ENCODE data around the gene SERPINB10. TPM values are rescaled to one million over a fixed set of nuclear protein-coding genes. Genes with fewer than 3 reads are reported as not detected.

The SERPINB10 gene
- total and polyA plus RNA-seq, 9 donors, result 0.04 to 0.95 (median 0.24) TPM

DNA sequence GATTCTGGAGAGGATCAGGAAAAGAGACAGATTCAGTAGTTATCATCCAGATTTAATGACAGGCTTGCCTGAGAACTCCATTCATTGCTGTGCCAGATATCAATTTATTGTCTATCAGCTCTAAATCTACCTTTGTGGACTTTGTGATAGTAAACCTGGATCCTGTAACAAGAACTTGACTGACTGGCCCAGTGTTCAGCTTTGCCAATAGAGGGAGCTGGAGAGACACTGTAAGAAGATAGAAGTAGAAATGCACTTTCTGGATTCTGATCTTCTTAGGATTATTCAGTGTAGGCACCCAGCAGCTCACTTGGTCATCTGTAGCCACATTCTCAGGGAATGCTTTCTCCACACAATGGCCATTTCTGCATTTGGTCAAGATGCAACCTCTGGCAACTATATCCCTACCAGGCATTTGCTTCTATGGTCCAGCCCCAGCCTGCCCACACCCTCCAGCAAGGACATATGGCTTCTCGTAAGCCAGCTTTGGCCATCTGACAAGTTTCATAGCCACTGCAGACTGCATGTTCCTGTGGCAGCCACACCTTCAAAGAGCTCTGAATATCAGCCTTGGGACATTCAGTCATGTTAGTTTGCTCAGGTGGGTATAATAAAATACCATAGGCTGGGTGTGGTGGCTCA lies 56.0 kb downstream of the SERPINB10 start:
- H3K9me3 ChIP-seq (replicated peaks; ENCODE audit: control insufficient read depth, low read depth, low read length), result no peaks in the 10 kb centered on the region
- 80% methylated on average over 1 of the region's 1 CpG for WGBS (ENCODE audit: insufficient coverage)
- H3K36me3 ChIP-seq (ENCODE audit: control insufficient read depth, insufficient read depth, low read length), result no peaks in the 10 kb centered on the region
- peak; percentile 39 for DNase-seq
- H3K27me3 ChIP-seq (ENCODE audit: control insufficient read depth, insufficient read depth, low read length), result peaks cover 10% of the 10 kb centered on the region
- no peak overlapping the region for H3K27ac ChIP-seq (ENCODE audit: low read length)
- H3K4me1 ChIP-seq (ENCODE audit: control insufficient read depth, insufficient read depth, low read length), result no peaks in the 10 kb centered on the region
- H3K4me3 ChIP-seq (ENCODE audit: low read length), result no peak overlapping the region

DNA sequence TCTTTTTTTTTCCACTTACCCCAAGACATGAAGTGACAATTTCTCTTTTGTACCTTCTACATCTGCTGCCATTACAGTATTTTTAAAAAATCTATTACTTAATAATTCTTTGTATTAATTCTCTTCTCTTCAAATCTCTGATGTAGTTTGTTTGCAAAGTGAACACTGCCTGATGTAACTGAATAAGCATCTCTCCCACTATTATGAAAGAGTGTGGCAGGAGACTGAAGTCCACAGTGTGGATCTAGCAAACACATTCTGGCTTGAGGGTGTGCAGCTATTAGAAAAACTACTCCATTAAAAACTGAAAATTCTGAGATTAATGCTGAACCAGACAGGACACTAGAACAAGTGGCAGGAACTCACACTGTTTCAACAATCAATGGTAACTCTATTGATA lies 57.1 kb downstream of the SERPINB10 start:
- Histone ChIP-seq H3K36me3 (ENCODE audit: control insufficient read depth, insufficient read depth, low read length) (no peaks in the 10 kb centered on the region), H3K4me1 (ENCODE audit: control insufficient read depth, insufficient read depth, low read length) (peaks cover 3% of the 10 kb centered on the region), H3K9me3 (replicated peaks; ENCODE audit: control insufficient read depth, low read depth, low read length) (no peaks in the 10 kb centered on the region), H3K4me3 (ENCODE audit: low read length) (no peak overlapping the region), H3K27me3 (ENCODE audit: control insufficient read depth, insufficient read depth, low read length) (peaks cover 10% of the 10 kb centered on the region), H3K27ac (ENCODE audit: low read length) (no peak overlapping the region)
- no peak for DNase-seq

DNA sequence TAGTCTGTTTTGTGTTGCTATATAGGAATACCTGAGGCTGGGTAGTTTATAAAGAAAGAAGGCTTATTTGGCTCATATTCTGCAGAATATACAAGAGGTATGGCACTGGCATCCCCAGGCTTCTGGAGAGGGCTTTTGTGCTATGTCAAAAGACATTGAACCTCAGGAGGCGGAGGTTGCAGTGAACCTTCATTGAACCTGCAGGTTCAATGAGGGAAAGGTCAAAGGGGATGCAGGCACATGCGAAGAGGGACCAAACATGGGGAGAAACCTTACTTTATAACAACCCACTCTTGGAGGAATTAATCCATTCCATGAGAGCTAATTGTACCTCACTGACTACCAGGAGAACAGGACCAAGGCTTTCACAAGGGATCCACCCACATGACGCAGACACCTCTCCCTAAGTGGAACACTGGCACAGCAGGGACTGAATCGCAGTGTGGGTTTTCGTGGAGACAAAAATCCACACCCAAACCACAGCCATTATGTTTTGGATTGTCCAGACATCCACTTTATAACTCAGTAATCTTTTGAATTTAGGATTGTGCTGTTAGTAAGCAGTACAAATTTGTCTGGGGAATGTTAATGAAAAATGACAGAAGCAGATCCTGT lies 58.1 kb downstream of the SERPINB10 start:
- no CpG with 5 or more reads among the region's 5 CpGs for WGBS (ENCODE audit: insufficient coverage)
- no peak for DNase-seq

DNA sequence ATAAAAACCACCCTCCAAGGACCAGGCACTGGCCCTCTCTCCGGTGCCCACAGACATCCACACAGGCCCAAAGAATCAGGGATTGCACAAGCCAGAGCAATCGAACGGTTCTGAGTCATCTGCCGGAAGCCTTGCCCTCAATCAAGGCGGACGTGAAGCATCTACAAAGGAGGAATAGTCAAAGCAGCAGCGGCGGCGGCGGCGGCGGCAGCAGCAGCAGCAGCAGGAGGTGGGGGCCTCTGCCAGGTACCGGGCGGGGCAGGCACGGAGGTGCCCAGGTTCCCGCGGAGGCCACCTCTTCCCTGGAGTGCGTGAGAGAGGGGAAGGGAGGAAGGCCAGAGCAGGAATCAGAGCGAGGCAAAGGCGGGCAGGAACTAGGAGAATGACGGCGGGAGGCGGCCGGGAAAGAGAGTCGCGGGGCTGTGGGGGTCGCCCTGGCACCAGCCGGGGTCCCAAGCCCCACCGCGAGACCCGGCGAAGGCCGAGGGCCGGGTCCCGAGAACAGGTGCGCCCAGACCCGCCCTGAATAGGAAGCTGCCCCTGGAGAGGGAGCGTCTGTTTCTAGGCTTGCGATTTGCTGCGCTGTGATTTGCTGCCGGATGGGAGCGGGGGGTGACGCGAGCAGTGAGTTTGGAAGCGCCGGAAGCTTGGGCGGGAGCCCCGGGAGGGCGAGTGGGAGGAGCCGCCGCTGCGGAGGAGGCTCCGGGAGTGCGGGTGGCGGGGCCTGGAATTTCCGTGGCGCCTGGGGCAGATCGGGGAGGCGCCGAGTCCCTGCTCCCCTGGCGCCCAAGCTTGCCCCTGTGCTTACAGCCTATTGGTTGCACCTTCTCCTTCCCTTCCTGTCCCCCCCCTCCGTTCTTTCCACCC lies 62.4 kb downstream of the SERPINB10 start, which contains the start of gene SERPINB8:
Gene SERPINB8, plus strand, starts transcription at position 140 of the 867 bp plus-strand sequence. CDS start 8,228 bp downstream, outside the sequence.
- DNase-seq, result peak; percentile 96
- H3K27ac ChIP-seq (ENCODE audit: low read length), result peak within 1 kb of the TSS; percentile 87
- no peaks in the 10 kb centered on the region for H3K36me3 ChIP-seq (ENCODE audit: control insufficient read depth, insufficient read depth, low read length)
- H3K9me3 ChIP-seq (replicated peaks; ENCODE audit: control insufficient read depth, low read depth, low read length), result no peaks in the 10 kb centered on the region
- H3K4me1 ChIP-seq (ENCODE audit: control insufficient read depth, insufficient read depth, low read length), result peaks cover 11% of the 10 kb centered on the region
- under 1% methylated on average over 55 of the region's 62 CpGs for WGBS (ENCODE audit: insufficient coverage)
- peak within 1 kb of the TSS; percentile 84 for H3K4me3 ChIP-seq (ENCODE audit: low read length)
- peaks cover 4% of the 10 kb centered on the region for H3K27me3 ChIP-seq (ENCODE audit: control insufficient read depth, insufficient read depth, low read length)

More for the DNA sequence above, 58.1 kb downstream of the SERPINB10 start:
- Histone ChIP-seq H3K27ac (ENCODE audit: low read length) (no peak overlapping the region), H3K4me1 (ENCODE audit: control insufficient read depth, insufficient read depth, low read length) (peaks cover 7% of the 10 kb centered on the region), H3K4me3 (ENCODE audit: low read length) (no peak overlapping the region), H3K9me3 (replicated peaks; ENCODE audit: control insufficient read depth, low read depth, low read length) (no peaks in the 10 kb centered on the region), H3K36me3 (ENCODE audit: control insufficient read depth, insufficient read depth, low read length) (no peaks in the 10 kb centered on the region), H3K27me3 (ENCODE audit: control insufficient read depth, insufficient read depth, low read length) (peaks cover 7% of the 10 kb centered on the region)

DNA sequence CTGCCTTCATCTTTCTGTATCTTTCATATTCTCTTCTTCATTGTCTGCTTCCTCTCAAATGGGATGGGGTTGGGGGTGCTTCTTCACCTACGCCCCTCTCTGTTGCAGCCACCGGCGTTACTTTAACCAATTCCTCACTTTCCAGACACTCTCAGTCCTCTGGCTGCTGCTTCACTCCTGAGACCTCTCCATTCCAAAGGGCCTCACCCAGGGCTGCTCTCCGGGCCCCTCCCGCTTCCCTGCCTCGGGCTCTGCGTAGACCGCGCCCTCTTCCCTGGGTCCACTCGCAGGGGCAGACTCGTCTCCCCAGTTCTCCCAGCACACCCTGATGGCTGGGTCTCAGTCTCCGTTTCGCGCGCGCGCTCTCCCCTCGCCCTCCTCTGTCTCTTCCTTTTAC lies 63.0 kb downstream of the SERPINB10 start:
- H3K27ac ChIP-seq (ENCODE audit: low read length), result peak overlapping the region; percentile 87
- peak overlapping the region; percentile 84 for H3K4me3 ChIP-seq (ENCODE audit: low read length)
- peak; percentile 39 for DNase-seq
- no peaks in the 10 kb centered on the region for H3K9me3 ChIP-seq (replicated peaks; ENCODE audit: control insufficient read depth, low read depth, low read length)
- WGBS (ENCODE audit: insufficient coverage), result 2% methylated on average over 12 of the region's 18 CpGs
- H3K4me1 ChIP-seq (ENCODE audit: control insufficient read depth, insufficient read depth, low read length), result peaks cover 11% of the 10 kb centered on the region
- no peaks in the 10 kb centered on the region for H3K36me3 ChIP-seq (ENCODE audit: control insufficient read depth, insufficient read depth, low read length)
- peaks cover 2% of the 10 kb centered on the region for H3K27me3 ChIP-seq (ENCODE audit: control insufficient read depth, insufficient read depth, low read length)

DNA sequence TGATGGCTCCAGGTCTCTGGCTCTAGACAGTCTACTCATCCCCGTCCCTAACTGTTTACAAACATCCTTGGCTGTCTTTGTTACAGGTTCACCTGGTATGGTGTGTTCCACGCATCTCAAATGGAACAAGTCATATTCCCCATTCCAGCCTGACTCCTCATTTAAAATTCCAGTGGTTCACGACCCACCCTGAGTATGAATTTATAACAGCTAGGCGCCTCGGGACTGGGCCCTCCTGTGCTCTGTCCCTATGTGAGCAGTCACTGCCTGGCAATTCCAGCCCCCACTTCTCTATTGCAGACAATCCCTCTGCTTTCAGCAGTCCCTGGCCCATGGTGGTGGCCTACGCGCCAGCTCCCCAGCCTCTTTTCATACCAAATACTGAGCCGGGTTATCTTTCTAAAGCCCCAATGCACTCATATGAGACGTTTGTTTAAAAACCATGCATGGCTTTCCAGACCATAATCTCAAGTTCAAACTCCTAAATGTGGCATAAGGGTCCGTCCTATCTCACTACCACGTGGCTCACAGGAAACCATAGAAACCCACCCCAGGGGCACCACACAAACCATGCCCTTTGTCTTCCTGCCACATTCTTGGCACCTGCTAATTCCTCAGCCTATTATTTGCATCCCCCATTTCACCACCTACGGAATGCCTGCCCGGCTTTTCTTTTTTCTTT lies 63.7 kb downstream of the SERPINB10 start:
- no peak overlapping the region for H3K27ac ChIP-seq (ENCODE audit: low read length)
- peaks cover 11% of the 10 kb centered on the region for H3K4me1 ChIP-seq (ENCODE audit: control insufficient read depth, insufficient read depth, low read length)
- H3K36me3 ChIP-seq (ENCODE audit: control insufficient read depth, insufficient read depth, low read length), result no peaks in the 10 kb centered on the region
- H3K27me3 ChIP-seq (ENCODE audit: control insufficient read depth, insufficient read depth, low read length), result no peaks in the 10 kb centered on the region
- no peak for DNase-seq
- no peaks in the 10 kb centered on the region for H3K9me3 ChIP-seq (replicated peaks; ENCODE audit: control insufficient read depth, low read depth, low read length)
- WGBS (ENCODE audit: insufficient coverage), result 72% methylated on average over 11 of the region's 13 CpGs
- H3K4me3 ChIP-seq (ENCODE audit: low read length), result no peak overlapping the region

DNA sequence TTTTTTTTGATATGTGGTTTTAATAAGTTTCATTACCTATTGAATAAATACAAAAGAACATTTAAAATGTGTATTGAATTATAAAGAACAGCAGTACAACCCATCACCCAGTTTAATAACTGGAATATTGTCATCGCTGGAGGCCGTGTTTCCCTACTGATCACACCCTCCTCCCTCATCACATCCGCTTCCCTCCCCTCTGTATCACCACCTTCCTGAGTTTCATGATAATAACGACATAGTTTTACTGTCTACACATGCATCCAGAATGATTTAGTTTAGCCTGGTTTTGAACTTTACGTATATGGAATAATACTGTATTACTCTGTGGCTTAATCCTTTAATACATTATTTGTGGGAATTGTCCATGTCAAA lies 64.2 kb downstream of the SERPINB10 start:
- peaks cover 11% of the 10 kb centered on the region for H3K4me1 ChIP-seq (ENCODE audit: control insufficient read depth, insufficient read depth, low read length)
- H3K27me3 ChIP-seq (ENCODE audit: control insufficient read depth, insufficient read depth, low read length), result no peaks in the 10 kb centered on the region
- 100% methylated on average over 1 of the region's 5 CpGs for WGBS (ENCODE audit: insufficient coverage)
- no peak for DNase-seq
- H3K36me3 ChIP-seq (ENCODE audit: control insufficient read depth, insufficient read depth, low read length), result no peaks in the 10 kb centered on the region
- no peaks in the 10 kb centered on the region for H3K9me3 ChIP-seq (replicated peaks; ENCODE audit: control insufficient read depth, low read depth, low read length)
- no peak overlapping the region for H3K4me3 ChIP-seq (ENCODE audit: low read length)
- no peak overlapping the region for H3K27ac ChIP-seq (ENCODE audit: low read length)

DNA sequence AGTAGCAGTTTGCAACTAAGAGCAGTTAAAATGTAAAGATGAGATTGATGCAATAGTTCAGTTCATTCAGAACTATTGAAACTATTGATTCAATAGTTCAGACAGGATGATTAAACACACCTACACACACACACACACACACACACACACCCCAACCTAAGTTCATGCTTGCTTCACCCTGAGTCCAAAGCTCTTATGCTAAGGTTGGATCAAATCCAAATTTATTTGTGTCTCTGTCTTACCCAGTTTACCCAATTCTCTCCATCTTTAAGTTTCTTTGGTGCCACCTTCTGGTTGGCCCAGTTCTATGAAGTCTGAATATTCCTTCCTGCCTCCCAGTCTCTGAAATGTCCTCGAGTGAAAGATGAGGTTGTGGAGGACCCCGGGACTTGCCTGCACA lies 67.2 kb downstream of the SERPINB10 start:
- no CpG with 5 or more reads among the region's 2 CpGs for WGBS (ENCODE audit: insufficient coverage)
- no peak for DNase-seq
- H3K36me3 ChIP-seq (ENCODE audit: control insufficient read depth, insufficient read depth, low read length), result no peaks in the 10 kb centered on the region
- H3K4me1 ChIP-seq (ENCODE audit: control insufficient read depth, insufficient read depth, low read length), result peaks cover 7% of the 10 kb centered on the region
- no peak overlapping the region for H3K27ac ChIP-seq (ENCODE audit: low read length)
- no peaks in the 10 kb centered on the region for H3K9me3 ChIP-seq (replicated peaks; ENCODE audit: control insufficient read depth, low read depth, low read length)
- H3K4me3 ChIP-seq (ENCODE audit: low read length), result no peak overlapping the region
- H3K27me3 ChIP-seq (ENCODE audit: control insufficient read depth, insufficient read depth, low read length), result no peaks in the 10 kb centered on the region

DNA sequence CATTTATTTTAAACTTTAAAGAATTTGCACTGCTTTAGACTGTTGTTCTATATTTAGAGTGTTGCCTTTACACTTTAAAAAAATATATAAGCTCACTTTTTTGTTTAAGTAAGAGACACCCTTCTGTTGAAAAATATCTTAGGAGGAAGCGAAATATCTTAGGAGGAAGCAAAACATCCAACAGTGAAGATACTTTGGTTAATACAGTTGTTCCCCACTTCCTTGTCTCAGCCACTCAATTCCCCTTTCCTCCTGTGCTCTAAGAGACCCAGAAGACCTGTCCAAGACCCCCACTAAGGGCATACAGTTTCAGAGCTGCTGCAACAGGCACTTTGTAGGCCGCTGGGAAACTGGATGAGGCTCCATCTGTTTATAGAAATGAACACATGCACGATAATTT lies 67.9 kb downstream of the SERPINB10 start:
- H3K36me3 ChIP-seq (ENCODE audit: control insufficient read depth, insufficient read depth, low read length), result no peaks in the 10 kb centered on the region
- H3K4me1 ChIP-seq (ENCODE audit: control insufficient read depth, insufficient read depth, low read length), result peaks cover 5% of the 10 kb centered on the region
- H3K9me3 ChIP-seq (replicated peaks; ENCODE audit: control insufficient read depth, low read depth, low read length), result no peaks in the 10 kb centered on the region
- H3K4me3 ChIP-seq (ENCODE audit: low read length), result no peak overlapping the region
- WGBS (ENCODE audit: insufficient coverage), result no CpG with 5 or more reads among the region's 3 CpGs
- no peaks in the 10 kb centered on the region for H3K27me3 ChIP-seq (ENCODE audit: control insufficient read depth, insufficient read depth, low read length)
- peak; percentile 24 for DNase-seq
- H3K27ac ChIP-seq (ENCODE audit: low read length), result no peak overlapping the region

DNA sequence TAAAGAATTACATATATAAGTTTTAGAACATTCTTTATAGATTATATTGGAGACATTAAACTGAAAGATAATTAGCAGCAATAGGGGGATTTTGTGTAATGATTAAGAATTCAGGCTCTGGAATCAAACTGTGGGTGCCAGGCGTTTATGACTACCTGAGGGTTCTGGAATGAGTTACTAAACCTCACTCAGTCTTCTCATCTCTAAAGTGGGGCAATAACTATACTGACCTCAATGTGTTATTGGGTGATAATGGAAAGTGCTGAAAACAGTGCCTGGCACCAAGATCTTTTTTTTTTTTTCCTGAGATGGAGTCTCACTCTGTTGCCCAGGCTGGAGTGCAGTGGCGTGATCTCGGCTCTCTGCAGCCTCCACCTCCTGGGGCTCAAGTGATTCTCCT lies 69.3 kb downstream of the SERPINB10 start:
- no peak overlapping the region for H3K4me3 ChIP-seq (ENCODE audit: low read length)
- H3K9me3 ChIP-seq (replicated peaks; ENCODE audit: control insufficient read depth, low read depth, low read length), result no peaks in the 10 kb centered on the region
- 80% methylated on average over 2 of the region's 3 CpGs for WGBS (ENCODE audit: insufficient coverage)
- no peak for DNase-seq
- H3K4me1 ChIP-seq (ENCODE audit: control insufficient read depth, insufficient read depth, low read length), result no peaks in the 10 kb centered on the region
- no peak overlapping the region for H3K27ac ChIP-seq (ENCODE audit: low read length)
- no peaks in the 10 kb centered on the region for H3K27me3 ChIP-seq (ENCODE audit: control insufficient read depth, insufficient read depth, low read length)
- no peaks in the 10 kb centered on the region for H3K36me3 ChIP-seq (ENCODE audit: control insufficient read depth, insufficient read depth, low read length)
